OCI-LY3 (cell line): Measurements from ENCODE around the gene TRIM51.
"Not testable (repeated sequence)": the region's sequence is repeated elsewhere in the genome, so short reads cannot be mapped to it uniquely, and the experiment has no call there.

Experiments used
- CTCF ChIP-seq: fragments of 200-600, 300-600 bp; sonication (generic); IDR thresholded peaks from 2 replicates; pipeline ENCODE4 v1.5.1; 2014; ENCODE audit warnings: antibody characterized with exemption, low read length, low read depth
- EZH2phosphoT487 ChIP-seq: fragments of 200-600 bp; shearing (Covaris generic); IDR thresholded peaks from 2 replicates; pipeline ENCODE4 v1.6.1; 2018; ENCODE audit warnings: antibody characterized with exemption, mixed run types, low read depth

GRCh38 chr11:55882997-55883396 lies at the start of gene TRIM51:
- TF ChIP-seq CTCF, EZH2phosphoT487: not testable (repeated sequence)
